Measurements from ENCODE around the gene DMKN. TPM values are rescaled to one million over a fixed set of nuclear protein-coding genes. Genes with fewer than 3 reads are reported as not detected.
A peak's percentile ranks its signal among the peaks of the same experiment; 100 is the strongest.

DMKN gene
- total and polyA plus RNA-seq, 2 experiments from 2014 or later: 220 to 289 TPM

- Histone ChIP-seq H3K4me3 (no peak overlapping the region), H3K4me1 (ENCODE audit: low read depth) (peaks cover 14% of the 10 kb centered on the region), H3K36me3 (no peaks in the 10 kb centered on the region), H3K27ac (no peak overlapping the region), H3K9me3 (ENCODE audit: low read depth) (no peaks in the 10 kb centered on the region), H3K27me3 (peaks cover 5% of the 10 kb centered on the region)
- no peak for DNase-seq (ENCODE audit: low read depth in 1 of 2, low spot score in 1 of 2)
- no peak for TF ChIP-seq CTCF (IDR thresholded peaks at IDR 0.05; ENCODE audit: low read depth, low read length)
These were observed 2.1 kb downstream of the DMKN start for GRCh38 chr19:35511337-35511736.

- peaks cover 5% of the 10 kb centered on the region for H3K27me3 ChIP-seq
- peaks cover 14% of the 10 kb centered on the region for H3K4me1 ChIP-seq (ENCODE audit: low read depth)
- no peaks in the 10 kb centered on the region for H3K36me3 ChIP-seq
- H3K27ac ChIP-seq: no peak overlapping the region
- TF ChIP-seq CTCF (IDR thresholded peaks at IDR 0.05; ENCODE audit: low read depth, low read length): no peak
- no peaks in the 10 kb centered on the region for H3K9me3 ChIP-seq (ENCODE audit: low read depth)
- no peak overlapping the region for H3K4me3 ChIP-seq
- no peak for DNase-seq (ENCODE audit: low read depth in 1 of 2, low spot score in 1 of 2)
These were observed 2.9 kb downstream of the DMKN start for GRCh38 chr19:35510626-35510964.

- peak overlapping the region; percentile 82 for H3K27ac ChIP-seq
- H3K9me3 ChIP-seq (ENCODE audit: low read depth): no peaks in the 10 kb centered on the region
- H3K4me1 ChIP-seq (ENCODE audit: low read depth): peaks cover 14% of the 10 kb centered on the region
- peak overlapping the region; percentile 49 for H3K4me3 ChIP-seq
- peak; percentile 95 for TF ChIP-seq CTCF (IDR thresholded peaks at IDR 0.05; ENCODE audit: low read depth, low read length)
- no peaks in the 10 kb centered on the region for H3K36me3 ChIP-seq
- H3K27me3 ChIP-seq: peaks cover 5% of the 10 kb centered on the region
- DNase-seq (ENCODE audit: low read depth in 1 of 2, low spot score in 1 of 2): peak; percentile 61 to 93
These were observed 3.4 kb downstream of the DMKN start for GRCh38 chr19:35509861-35510625.

- Histone ChIP-seq H3K27ac (peak overlapping the region; percentile 82), H3K4me3 (peak overlapping the region; percentile 49), H3K36me3 (no peaks in the 10 kb centered on the region), H3K4me1 (ENCODE audit: low read depth) (peaks cover 10% of the 10 kb centered on the region), H3K27me3 (peaks cover 5% of the 10 kb centered on the region), H3K9me3 (ENCODE audit: low read depth) (no peaks in the 10 kb centered on the region)
- no peak for TF ChIP-seq CTCF (IDR thresholded peaks at IDR 0.05; ENCODE audit: low read depth, low read length)
- DNase-seq (ENCODE audit: low read depth in 1 of 2, low spot score in 1 of 2): peak in 1 of 2 donors; percentile 63
These were observed 4.3 kb downstream of the DMKN start for GRCh38 chr19:35509018-35509652.

- Histone ChIP-seq H3K4me3 (no peak overlapping the region), H3K36me3 (no peaks in the 10 kb centered on the region), H3K4me1 (ENCODE audit: low read depth) (peaks cover 9% of the 10 kb centered on the region), H3K9me3 (ENCODE audit: low read depth) (no peaks in the 10 kb centered on the region), H3K27me3 (peaks cover 4% of the 10 kb centered on the region), H3K27ac (no peak overlapping the region)
- no peak for DNase-seq (ENCODE audit: low read depth in 1 of 2, low spot score in 1 of 2)
- TF ChIP-seq CTCF (IDR thresholded peaks at IDR 0.05; ENCODE audit: low read depth, low read length): no peak
These were observed 5.3 kb downstream of the DMKN start for GRCh38 chr19:35508129-35508528.
